K562 (cell line): ENCODE measurements around the gene MYH11.

Experiments
- CC2D1A ChIP-seq: fragments of 450-650 bp; IDR thresholded peaks from 2 replicates; pipeline ENCODE4 v1.6.1; 2017; ENCODE audit warnings: mild to moderate bottlenecking
- ELF4 ChIP-seq: fragments of 450-650 bp; formaldehyde crosslinking; IDR thresholded peaks from 2 replicates; pipeline ENCODE4 v1.4.0; 2022; ENCODE audit warnings: missing genetic modification characterization
- FOXA1 ChIP-seq: fragments of 450-650 bp; IDR thresholded peaks from 2 replicates; pipeline ENCODE4 v1.6.1; 2016; ENCODE audit warnings: mild to moderate bottlenecking, borderline replicate concordance
- SP1 ChIP-seq: sonication (generic); formaldehyde crosslinking; IDR thresholded peaks from 2 replicates; pipeline ENCODE4 v1.8.1; 2022; ENCODE audit warnings: mild to moderate bottlenecking, missing genetic modification reagents
- SREBF1 ChIP-seq: fragments of 150-350 bp; IDR thresholded peaks from 2 replicates; pipeline ENCODE4 v1.6.1; 2014; ENCODE audit warnings: antibody characterized with exemption, low read depth, low read length, borderline replicate concordance
- TCF15 ChIP-seq: fragments of 250-450 bp; sonication (Bioruptor Pico); IDR thresholded peaks from 2 replicates; pipeline ENCODE4 v1.8.0; 2022; ENCODE audit warnings: moderate library complexity, mild to moderate bottlenecking, inconsistent platforms
- ZNF239 ChIP-seq: fragments of 250-450 bp; sonication (Bioruptor Pico); IDR thresholded peaks from 2 replicates; pipeline ENCODE4 v1.4.0; 2020; ENCODE audit warnings: mild to moderate bottlenecking
- ZNF609 ChIP-seq: sonication (generic); formaldehyde crosslinking; IDR thresholded peaks from 2 replicates; pipeline ENCODE4 v1.8.1; 2023; ENCODE audit warnings: missing genetic modification reagents, mild to moderate bottlenecking, borderline replicate concordance
- TF ChIP-seq, protein P1 (sequence below): fragments of 150-350 bp; conservative IDR thresholded peaks from 2 replicates; pipeline ENCODE4 v1.6.1; 2014; ENCODE audit warnings: low read length
- TF ChIP-seq, protein P2 (sequence below): sonication (generic); formaldehyde crosslinking; IDR thresholded peaks from 2 replicates; pipeline ENCODE4 v1.9.0; 2022; ENCODE audit warnings: mild to moderate bottlenecking, missing genetic modification reagents
- TF ChIP-seq, protein P3 (sequence below), 3 experiments: IDR thresholded peaks in 2 of 3; conservative IDR thresholded peaks in 1 of 3; 2 replicates each; pipeline ENCODE4 v1.5.1; 2011 to 2012; ENCODE audit warnings: low read length in 3 of 3, mild to moderate bottlenecking in 3 of 3, control low read depth in 2 of 3, improper control_type of control experiment in 1 of 3, inconsistent platforms in 1 of 3, low read depth in 1 of 3, mixed read lengths in 1 of 3, moderate library complexity in 1 of 3; ENCODE audit not compliant: insufficient read depth in 2 of 3

- TF ChIP-seq, protein P1, sequence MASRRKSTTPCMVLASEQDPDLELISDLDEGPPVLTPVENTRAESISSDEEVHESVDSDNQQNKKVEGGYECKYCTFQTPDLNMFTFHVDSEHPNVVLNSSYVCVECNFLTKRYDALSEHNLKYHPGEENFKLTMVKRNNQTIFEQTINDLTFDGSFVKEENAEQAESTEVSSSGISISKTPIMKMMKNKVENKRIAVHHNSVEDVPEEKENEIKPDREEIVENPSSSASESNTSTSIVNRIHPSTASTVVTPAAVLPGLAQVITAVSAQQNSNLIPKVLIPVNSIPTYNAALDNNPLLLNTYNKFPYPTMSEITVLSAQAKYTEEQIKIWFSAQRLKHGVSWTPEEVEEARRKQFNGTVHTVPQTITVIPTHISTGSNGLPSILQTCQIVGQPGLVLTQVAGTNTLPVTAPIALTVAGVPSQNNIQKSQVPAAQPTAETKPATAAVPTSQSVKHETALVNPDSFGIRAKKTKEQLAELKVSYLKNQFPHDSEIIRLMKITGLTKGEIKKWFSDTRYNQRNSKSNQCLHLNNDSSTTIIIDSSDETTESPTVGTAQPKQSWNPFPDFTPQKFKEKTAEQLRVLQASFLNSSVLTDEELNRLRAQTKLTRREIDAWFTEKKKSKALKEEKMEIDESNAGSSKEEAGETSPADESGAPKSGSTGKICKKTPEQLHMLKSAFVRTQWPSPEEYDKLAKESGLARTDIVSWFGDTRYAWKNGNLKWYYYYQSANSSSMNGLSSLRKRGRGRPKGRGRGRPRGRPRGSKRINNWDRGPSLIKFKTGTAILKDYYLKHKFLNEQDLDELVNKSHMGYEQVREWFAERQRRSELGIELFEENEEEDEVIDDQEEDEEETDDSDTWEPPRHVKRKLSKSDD, result no peak
- TF ChIP-seq SP1, result no peak
- TF ChIP-seq, protein P2, sequence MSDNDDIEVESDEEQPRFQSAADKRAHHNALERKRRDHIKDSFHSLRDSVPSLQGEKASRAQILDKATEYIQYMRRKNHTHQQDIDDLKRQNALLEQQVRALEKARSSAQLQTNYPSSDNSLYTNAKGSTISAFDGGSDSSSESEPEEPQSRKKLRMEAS (CRISPR knock-in tag), result no peak
- TF ChIP-seq, protein P3, sequence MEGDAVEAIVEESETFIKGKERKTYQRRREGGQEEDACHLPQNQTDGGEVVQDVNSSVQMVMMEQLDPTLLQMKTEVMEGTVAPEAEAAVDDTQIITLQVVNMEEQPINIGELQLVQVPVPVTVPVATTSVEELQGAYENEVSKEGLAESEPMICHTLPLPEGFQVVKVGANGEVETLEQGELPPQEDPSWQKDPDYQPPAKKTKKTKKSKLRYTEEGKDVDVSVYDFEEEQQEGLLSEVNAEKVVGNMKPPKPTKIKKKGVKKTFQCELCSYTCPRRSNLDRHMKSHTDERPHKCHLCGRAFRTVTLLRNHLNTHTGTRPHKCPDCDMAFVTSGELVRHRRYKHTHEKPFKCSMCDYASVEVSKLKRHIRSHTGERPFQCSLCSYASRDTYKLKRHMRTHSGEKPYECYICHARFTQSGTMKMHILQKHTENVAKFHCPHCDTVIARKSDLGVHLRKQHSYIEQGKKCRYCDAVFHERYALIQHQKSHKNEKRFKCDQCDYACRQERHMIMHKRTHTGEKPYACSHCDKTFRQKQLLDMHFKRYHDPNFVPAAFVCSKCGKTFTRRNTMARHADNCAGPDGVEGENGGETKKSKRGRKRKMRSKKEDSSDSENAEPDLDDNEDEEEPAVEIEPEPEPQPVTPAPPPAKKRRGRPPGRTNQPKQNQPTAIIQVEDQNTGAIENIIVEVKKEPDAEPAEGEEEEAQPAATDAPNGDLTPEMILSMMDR (IDR thresholded peaks at IDR 0.05 in 2 of 3, conservative IDR thresholded peaks at IDR 0.05 in 1 of 3; ENCODE audit: insufficient read depth in 2 of 3, low read depth in 1 of 3, low read length in 3 of 3), result no peak
- TF ChIP-seq FOXA1, result no peak
- no peak for TF ChIP-seq CC2D1A
- TF ChIP-seq ELF4, result no peak
- no peak for TF ChIP-seq ZNF609 (CRISPR knock-in tag)
- TF ChIP-seq SREBF1, result no peak
- TF ChIP-seq TCF15 (CRISPR knock-in tag), result no peak
- TF ChIP-seq ZNF239 (CRISPR knock-in tag), result no peak
Observed at GRCh38 chr16:15832241-15832640, 24.6 kb downstream of the MYH11 start.
